Heart left ventricle (tissue), 16 donors: Measurements from ENCODE around the gene STARD3NL. TPM values are rescaled to one million over a fixed set of nuclear protein-coding genes. Genes with fewer than 3 reads are reported as not detected.

Source experiments
- ATAC-seq, 4 donors: fragments of 200-7000 bp; cut with Tn5 transposase; one replicate each; pipeline ENCODE4 v1.9.1; 2020 to 2022; ENCODE audit warnings: moderate library complexity in 4 of 4, mild to moderate bottlenecking in 3 of 4, moderate number of reproducible peaks in 1 of 4
- DNase-seq, 5 donors: peaks; one replicate each; pipeline ENCODE4 v3.0.0-alpha.2; 2020
- H3K27ac ChIP-seq, 12 donors: fragments of 200-600 bp; sonication (generic) in 4 of 12; one replicate each; pipeline versions ENCODE4 v1.5.0 to v1.8.0; 2016 to 2022; ENCODE audit warnings: mild to moderate bottlenecking in 2 of 12
- H3K27me3 ChIP-seq, 9 donors: fragments of 200-600 bp; sonication (generic) in 2 of 9; one replicate each; pipeline versions ENCODE4 v1.5.1 to v1.8.0; 2016 to 2022; ENCODE audit warnings: mild to moderate bottlenecking in 3 of 9
- H3K36me3 ChIP-seq, 9 donors: fragments of 200-600 bp; sonication (generic) in 2 of 9; one replicate each; pipeline versions ENCODE4 v1.5.0 to v1.8.0; 2018 to 2022; ENCODE audit warnings: mild to moderate bottlenecking in 2 of 9
- H3K4me1 ChIP-seq, 12 donors: fragments of 200-600 bp; sonication (generic) in 4 of 12; one replicate each; pipeline versions ENCODE4 v1.5.0 to v1.8.0; 2016 to 2022; ENCODE audit warnings: mild to moderate bottlenecking in 3 of 12
- H3K4me3 ChIP-seq, 12 donors: fragments of 200-600 bp; sonication (generic) in 4 of 12; one replicate each; pipeline versions ENCODE4 v1.5.0 to v1.8.0; 2017 to 2022; ENCODE audit warnings: mild to moderate bottlenecking in 9 of 12, moderate library complexity in 4 of 12
- H3K9me3 ChIP-seq, 12 donors: fragments of 200-600 bp; sonication (generic) in 4 of 12; one replicate each; pipeline versions ENCODE4 v1.5.0 to v1.8.0; 2016 to 2022; ENCODE audit warnings: mild to moderate bottlenecking in 1 of 12
- POLR2A ChIP-seq, 2 donors: fragments of 450-650 bp; IDR thresholded peaks; one replicate each; pipeline ENCODE4 v1.6.1; 2017; ENCODE audit warnings: antibody characterized with exemption in 2 of 2, mild to moderate bottlenecking in 2 of 2, moderate library complexity in 2 of 2
- WGBS, 4 donors: extraction: QIAGEN DNeasy Blood & Tissue Kit in 2 of 4; methylation state at CpG; one replicate each; pipeline versions ENCODE4 v1.1.5 to v1.1.7; 2013 to 2018; 5-methylcytosine and 5-hydroxymethylcytosine counted together
- intact Hi-C, 10 donors: fragments of 100-400 bp; cut with DNase I; formaldehyde crosslinking; loops; one replicate each; pipeline versions ENCODE4 v1.11.1 to v1.14.2; 2022
- polyA plus RNA-seq, 2 donors: library from polyadenylated mRNA; stranded (reverse); fragments of 200-250 nt; gene quantifications; one replicate each; pipeline ENCODE4 v1.2.3, GENCODE V29; 2013
- total RNA-seq, 9 donors: library from RNA; depleted of rRNA in 2 of 9; stranded (reverse); fragments of >200 nt in 2 of 9; fragmentation: NEBNext Ultra II Directional in 3 of 9; extraction: Animal tissue kit (Norgen Biotek cat#: 25700) in 3 of 9; gene quantifications; one replicate each; pipeline versions ENCODE4 v1.1.0 to v1.2.4, GENCODE V29; 2016 to 2023
- TF ChIP-seq, protein P1 (sequence below), 12 donors: fragments of 200-600 bp; sonication (generic) in 4 of 12; IDR thresholded peaks; one replicate each; pipeline versions ENCODE4 v1.5.0 to v1.8.0; 2018 to 2022; ENCODE audit warnings: antibody characterized with exemption in 12 of 12, mild to moderate bottlenecking in 5 of 12
- donor health status: ischemic (EF 13 %, LVEDD 7.1; RV severe dilation, severe dysfunction).
- donor health status: healthy with polysubstance abuse.
- donor health status: DM: no; HTN: yes; CAD: no.
- donor health status: DM: no; HTN: no; CAD: no.
- donor health status: ischemic (EF 25% LVEDD 6.9; RV normal size, moderate dysfunction).
- donor health status: ischemic (EF 25% LVEDD 5.7; RV mildly dilated, moderate dysfunction).
- donor health status: healthy.
- donor health status: DM: yes; HTN: yes; CAD: no.
- donor health status: ischemic (EF 35%, LVEDD 5.7; RV mildly dilated, moderate dysfunction).
- donor health status: nonischemic (EF 11% LVEDD 7.7; RV severe dilation, severe dysfunction).
- donor health status: DM: yes; HTN: yes; CAD: no.
- donor health status: PGD.
- donor health status: ischemic (EF 29% LVEDD 5.4; RV normal size, mild dysfunction).
- donor health status: nonischemic (EF 23%, LVEDD 6.1; RV moderate dilation, normal function).

Gene STARD3NL
- total and polyA plus RNA-seq, 11 donors: 10.3 to 37.6 (median 23.8) TPM

GRCh38 chr7:38224392-38224791 is 46.3 kb downstream of the STARD3NL start:
- DNase-seq: no peak
- peaks cover 0 to 10% (median 0%) of the 10 kb centered on the region in 12 donors for H3K4me1 ChIP-seq
- intact Hi-C loops: loop anchor here in 9 of 10 donors (5.0 to 10.0 kb wide), 4 partner anchors 90 to 322 kb away; partner anchors contain the start of gene SFRP4 (in 4 of the 9)
- no peaks in the 10 kb centered on the region for H3K27me3 ChIP-seq
- no peak for ATAC-seq
- H3K4me3 ChIP-seq: no peak overlapping the region
- no peak overlapping the region for H3K27ac ChIP-seq
- H3K9me3 ChIP-seq: no peaks in the 10 kb centered on the region
- H3K36me3 ChIP-seq: peaks cover 3 to 86% (median 50%) of the 10 kb centered on the region in 9 donors
- WGBS, 4 donors: 89 to 95% (median 93%) methylated on average over 5 of the region's 5 CpGs
- no peak for TF ChIP-seq POLR2A (IDR thresholded peaks at IDR 0.05)
- TF ChIP-seq, protein P1, sequence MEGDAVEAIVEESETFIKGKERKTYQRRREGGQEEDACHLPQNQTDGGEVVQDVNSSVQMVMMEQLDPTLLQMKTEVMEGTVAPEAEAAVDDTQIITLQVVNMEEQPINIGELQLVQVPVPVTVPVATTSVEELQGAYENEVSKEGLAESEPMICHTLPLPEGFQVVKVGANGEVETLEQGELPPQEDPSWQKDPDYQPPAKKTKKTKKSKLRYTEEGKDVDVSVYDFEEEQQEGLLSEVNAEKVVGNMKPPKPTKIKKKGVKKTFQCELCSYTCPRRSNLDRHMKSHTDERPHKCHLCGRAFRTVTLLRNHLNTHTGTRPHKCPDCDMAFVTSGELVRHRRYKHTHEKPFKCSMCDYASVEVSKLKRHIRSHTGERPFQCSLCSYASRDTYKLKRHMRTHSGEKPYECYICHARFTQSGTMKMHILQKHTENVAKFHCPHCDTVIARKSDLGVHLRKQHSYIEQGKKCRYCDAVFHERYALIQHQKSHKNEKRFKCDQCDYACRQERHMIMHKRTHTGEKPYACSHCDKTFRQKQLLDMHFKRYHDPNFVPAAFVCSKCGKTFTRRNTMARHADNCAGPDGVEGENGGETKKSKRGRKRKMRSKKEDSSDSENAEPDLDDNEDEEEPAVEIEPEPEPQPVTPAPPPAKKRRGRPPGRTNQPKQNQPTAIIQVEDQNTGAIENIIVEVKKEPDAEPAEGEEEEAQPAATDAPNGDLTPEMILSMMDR (IDR thresholded peaks at IDR 0.05): no peak

GRCh38 chr7:38229386-38229785 is 51.3 kb downstream of the STARD3NL start:
- DNase-seq: no peak
- Histone ChIP-seq H3K36me3 (peaks cover 3 to 81% (median 48%) of the 10 kb centered on the region in 9 donors), H3K4me3 (no peak overlapping the region), H3K27me3 (no peaks in the 10 kb centered on the region), H3K9me3 (no peaks in the 10 kb centered on the region), H3K4me1 (peaks cover 0 to 17% (median 0%) of the 10 kb centered on the region in 12 donors), H3K27ac (peak overlapping the region in 1 of 12 donors; percentile 30)
- TF ChIP-seq POLR2A (IDR thresholded peaks at IDR 0.05): no peak
- TF ChIP-seq, protein P1 (IDR thresholded peaks at IDR 0.05): no peak
- 90 to 97% (median 95%) methylated on average over 6 of the region's 6 CpGs for WGBS, 4 donors
- ATAC-seq: no peak
- intact Hi-C loops: loop anchor here in 2 of 10 donors (10.0 kb wide), 1 partner anchor 85 kb away; no protein-coding TSS in a partner anchor

GRCh38 chr7:38229884-38230642 is 52.0 kb downstream of the STARD3NL start:
- Histone ChIP-seq H3K4me1 (peaks cover 0 to 17% (median 0%) of the 10 kb centered on the region in 12 donors), H3K9me3 (no peaks in the 10 kb centered on the region), H3K27me3 (no peaks in the 10 kb centered on the region), H3K27ac (peak overlapping the region in 1 of 12 donors; percentile 30), H3K36me3 (peaks cover 3 to 74% (median 41%) of the 10 kb centered on the region in 9 donors), H3K4me3 (no peak overlapping the region)
- no peak for TF ChIP-seq POLR2A (IDR thresholded peaks at IDR 0.05)
- TF ChIP-seq, protein P1 (IDR thresholded peaks at IDR 0.05): no peak
- WGBS, 4 donors: 85 to 90% (median 89%) methylated on average over 6 of the region's 6 CpGs
- intact Hi-C loops: loop anchor here in 2 of 10 donors (10.0 kb wide), 1 partner anchor 85 kb away; no protein-coding TSS in a partner anchor
- ATAC-seq (no peak), DNase-seq (no peak)
